Body of pancreas (tissue), 4 donors: ENCODE results near the gene UBR1.

Experiments used
- CTCF ChIP-seq, 7 experiments: fragments of 450-650 bp in 4 of 7; fragments of 200-600 bp in 3 of 7; sonication (generic) in 3 of 7; IDR thresholded peaks; one replicate each; pipeline ENCODE4 v1.5.1; 2016 to 2019; ENCODE audit warnings: antibody characterized with exemption in 7 of 7
- POLR2A ChIP-seq, 3 donors: fragments of 450-650 bp; IDR thresholded peaks; one replicate each; pipeline ENCODE4 v1.6.1; 2016; ENCODE audit warnings: antibody characterized with exemption in 3 of 3, mild to moderate bottlenecking in 2 of 3

GRCh38 chr15:42955518-42955917 lies 150.3 kb downstream of the UBR1 start:
- TF ChIP-seq POLR2A (IDR thresholded peaks at IDR 0.05) (no peak), CTCF (IDR thresholded peaks at IDR 0.05) (no peak)
